ENCODE measurements around the gene PTPRM.

Gene PTPRM

GRCh38 chr18:8081872-8082553 lies 514.9 kb downstream of the PTPRM start:
- Histone ChIP-seq H3F3A (ENCODE audit: insufficient read depth) (no peaks in the 10 kb centered on the region), H3K4me2 (ENCODE audit: low read depth, low read length, poor library complexity, severe bottlenecking) (no peak overlapping the region), H2AFZ (ENCODE audit: low read depth, low read length, severe bottlenecking) (no peak overlapping the region), H3K9me3 (ENCODE audit: insufficient read depth, low read length) (no peaks in the 10 kb centered on the region), H3K36me3 (ENCODE audit: low read length) (no peaks in the 10 kb centered on the region), H3K27ac (ENCODE audit: low read depth, low read length) (no peak overlapping the region), H3K27me3 (ENCODE audit: low read length) (no peaks in the 10 kb centered on the region), H3K79me2 (ENCODE audit: insufficient read depth, low read length) (no peaks in the 10 kb centered on the region), H3K4me3 (ENCODE audit: insufficient read depth, low read length, poor library complexity, severe bottlenecking) (no peak overlapping the region), H3K9me2 (replicated peaks; ENCODE audit: insufficient read depth, low read length) (no peaks in the 10 kb centered on the region), H3K9ac (ENCODE audit: low read length) (no peak overlapping the region), H4K20me1 (ENCODE audit: low read depth, low read length) (no peaks in the 10 kb centered on the region)
- TF ChIP-seq CTCF (IDR thresholded peaks at IDR 0.05; ENCODE audit: insufficient read depth, low read length, poor library complexity, severe bottlenecking) = no peak
- TF ChIP-seq EZH2phosphoT487 (conservative IDR thresholded peaks at IDR 0.05; ENCODE audit: low read length) = no peak

GRCh38 chr18:8084160-8084559 lies 517.0 kb downstream of the PTPRM start:
- Histone ChIP-seq H3K36me3 (ENCODE audit: low read length) (no peaks in the 10 kb centered on the region), H3K9me2 (replicated peaks; ENCODE audit: insufficient read depth, low read length) (no peaks in the 10 kb centered on the region), H3K27ac (ENCODE audit: low read depth, low read length) (no peak overlapping the region), H3K9ac (ENCODE audit: low read length) (no peak overlapping the region), H3K27me3 (ENCODE audit: low read length) (no peaks in the 10 kb centered on the region), H3K4me3 (ENCODE audit: insufficient read depth, low read length, poor library complexity, severe bottlenecking) (no peak overlapping the region), H3K9me3 (ENCODE audit: insufficient read depth, low read length) (no peaks in the 10 kb centered on the region), H3F3A (ENCODE audit: insufficient read depth) (no peaks in the 10 kb centered on the region), H3K79me2 (ENCODE audit: insufficient read depth, low read length) (no peaks in the 10 kb centered on the region), H2AFZ (ENCODE audit: low read depth, low read length, severe bottlenecking) (no peak overlapping the region), H4K20me1 (ENCODE audit: low read depth, low read length) (no peaks in the 10 kb centered on the region), H3K4me2 (ENCODE audit: low read depth, low read length, poor library complexity, severe bottlenecking) (no peak overlapping the region)
- TF ChIP-seq CTCF (IDR thresholded peaks at IDR 0.05; ENCODE audit: insufficient read depth, low read length, poor library complexity, severe bottlenecking) (no peak), EZH2phosphoT487 (conservative IDR thresholded peaks at IDR 0.05; ENCODE audit: low read length) (no peak)

GRCh38 chr18:8088626-8089025 lies 521.5 kb downstream of the PTPRM start:
- H3K4me2 ChIP-seq (ENCODE audit: low read depth, low read length, poor library complexity, severe bottlenecking) = no peak overlapping the region
- H4K20me1 ChIP-seq (ENCODE audit: low read depth, low read length) = no peaks in the 10 kb centered on the region
- H3K36me3 ChIP-seq (ENCODE audit: low read length) = no peaks in the 10 kb centered on the region
- TF ChIP-seq CTCF (IDR thresholded peaks at IDR 0.05; ENCODE audit: insufficient read depth, low read length, poor library complexity, severe bottlenecking) (no peak), EZH2phosphoT487 (conservative IDR thresholded peaks at IDR 0.05; ENCODE audit: low read length) (no peak)
- H3K9me2 ChIP-seq (replicated peaks; ENCODE audit: insufficient read depth, low read length) = no peaks in the 10 kb centered on the region
- H3F3A ChIP-seq (ENCODE audit: insufficient read depth) = no peaks in the 10 kb centered on the region
- H3K79me2 ChIP-seq (ENCODE audit: insufficient read depth, low read length) = no peaks in the 10 kb centered on the region
- H3K27me3 ChIP-seq (ENCODE audit: low read length) = no peaks in the 10 kb centered on the region
- H3K27ac ChIP-seq (ENCODE audit: low read depth, low read length) = no peak overlapping the region
- H3K4me3 ChIP-seq (ENCODE audit: insufficient read depth, low read length, poor library complexity, severe bottlenecking) = no peak overlapping the region
- H2AFZ ChIP-seq (ENCODE audit: low read depth, low read length, severe bottlenecking) = no peak overlapping the region
- H3K9me3 ChIP-seq (ENCODE audit: insufficient read depth, low read length) = no peaks in the 10 kb centered on the region
- H3K9ac ChIP-seq (ENCODE audit: low read length) = no peak overlapping the region

Data from SU-DHL-6 (cell line).